ENCODE results near the gene RPS15. TPM values are rescaled to one million over a fixed set of nuclear protein-coding genes. Genes with fewer than 3 reads are reported as not detected.

Gene RPS15
- total RNA-seq, 1 donor from 2014 or later = 585 TPM

GRCh38 chr19:1487576-1488281 lies 49.5 kb downstream of the RPS15 start:
- DNase-seq = no peak

GRCh38 chr19:1488282-1488601 lies 50.0 kb downstream of the RPS15 start:
- no peak for DNase-seq

GRCh38 chr19:1489463-1490310 lies 51.5 kb downstream of the RPS15 start:
- no peak for DNase-seq

Other genes starting within 250 kb of the RPS15 start
- 64.9 TPM for gene STK11, start 232.6 kb upstream of the RPS15 start, total RNA-seq
- 1.1 TPM for gene CBARP, start 200.4 kb upstream of the RPS15 start, total RNA-seq
- gene ATP5F1D, start 196.6 kb upstream of the RPS15 start, total RNA-seq = 67.2 TPM
- gene MIDN, start 189.8 kb upstream of the RPS15 start, total RNA-seq = 26.7 TPM
- gene CIRBP, start 169.1 kb upstream of the RPS15 start, total RNA-seq = 434 TPM
- 3.9 TPM for gene FAM174C, start 162.9 kb upstream of the RPS15 start, total RNA-seq
- gene EFNA2, start 152.5 kb upstream of the RPS15 start, total RNA-seq = not detected
- gene NDUFS7, start 54.5 kb upstream of the RPS15 start, total RNA-seq = 90.7 TPM
- 102 TPM for gene GAMT, start 36.9 kb upstream of the RPS15 start, total RNA-seq
- 55.9 TPM for gene DAZAP1, start 30.8 kb upstream of the RPS15 start, total RNA-seq
- gene APC2, start 11.7 kb downstream of the RPS15 start, total RNA-seq = 1.5 TPM
- 14.6 TPM for gene C19orf25, start 40.8 kb downstream of the RPS15 start, total RNA-seq
- gene PCSK4, start 52.0 kb downstream of the RPS15 start, total RNA-seq = 1.0 TPM
- 4.2 TPM for gene REEP6, start 52.8 kb downstream of the RPS15 start, total RNA-seq
- 9.0 TPM for gene ADAMTSL5, start 74.6 kb downstream of the RPS15 start, total RNA-seq
- gene PLK5, start 85.7 kb downstream of the RPS15 start, total RNA-seq = 0.51 TPM
- gene MEX3D, start 129.9 kb downstream of the RPS15 start, total RNA-seq = 27.3 TPM
- gene MBD3, start 154.5 kb downstream of the RPS15 start, total RNA-seq = 88.9 TPM
- 49.0 TPM for gene UQCR11, start 167.1 kb downstream of the RPS15 start, total RNA-seq
- gene TCF3, start 214.2 kb downstream of the RPS15 start, total RNA-seq = 85.2 TPM